NCI-H345 treated with DMSO at 0.1 percent for 48 hours (cell line): ENCODE results near the gene GINS1.
"Not testable (repeated sequence)": the region's sequence is repeated elsewhere in the genome, so short reads cannot be mapped to it uniquely, and the experiment has no call there.

Experiments used
- DNase-seq: peaks from one replicate; lab custom pipeline; 2025; ENCODE audit not compliant: unreplicated experiment; lab: John Stamatoyannopoulos, UW

The GINS1 gene

DNA sequence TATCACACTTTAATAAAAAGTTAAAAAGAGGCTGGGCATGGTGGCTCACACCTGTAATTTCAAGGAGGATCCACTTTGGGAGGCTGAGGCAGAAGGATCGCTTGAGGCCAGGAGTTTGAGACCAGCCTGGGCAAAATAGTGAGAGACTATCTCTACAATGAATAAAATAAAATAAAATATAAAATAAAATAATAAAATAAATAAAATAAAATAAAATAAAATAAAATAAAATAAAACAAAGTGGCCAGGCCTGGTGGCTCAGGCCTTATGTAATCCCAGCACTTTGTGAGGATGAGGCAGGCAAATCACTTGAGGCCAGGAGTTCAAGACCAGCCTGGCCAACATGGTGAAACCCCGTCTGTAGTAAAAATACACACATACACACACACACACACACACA, 65.8 kb downstream of the GINS1 start:
- DNase-seq: not testable (repeated sequence)

DNA sequence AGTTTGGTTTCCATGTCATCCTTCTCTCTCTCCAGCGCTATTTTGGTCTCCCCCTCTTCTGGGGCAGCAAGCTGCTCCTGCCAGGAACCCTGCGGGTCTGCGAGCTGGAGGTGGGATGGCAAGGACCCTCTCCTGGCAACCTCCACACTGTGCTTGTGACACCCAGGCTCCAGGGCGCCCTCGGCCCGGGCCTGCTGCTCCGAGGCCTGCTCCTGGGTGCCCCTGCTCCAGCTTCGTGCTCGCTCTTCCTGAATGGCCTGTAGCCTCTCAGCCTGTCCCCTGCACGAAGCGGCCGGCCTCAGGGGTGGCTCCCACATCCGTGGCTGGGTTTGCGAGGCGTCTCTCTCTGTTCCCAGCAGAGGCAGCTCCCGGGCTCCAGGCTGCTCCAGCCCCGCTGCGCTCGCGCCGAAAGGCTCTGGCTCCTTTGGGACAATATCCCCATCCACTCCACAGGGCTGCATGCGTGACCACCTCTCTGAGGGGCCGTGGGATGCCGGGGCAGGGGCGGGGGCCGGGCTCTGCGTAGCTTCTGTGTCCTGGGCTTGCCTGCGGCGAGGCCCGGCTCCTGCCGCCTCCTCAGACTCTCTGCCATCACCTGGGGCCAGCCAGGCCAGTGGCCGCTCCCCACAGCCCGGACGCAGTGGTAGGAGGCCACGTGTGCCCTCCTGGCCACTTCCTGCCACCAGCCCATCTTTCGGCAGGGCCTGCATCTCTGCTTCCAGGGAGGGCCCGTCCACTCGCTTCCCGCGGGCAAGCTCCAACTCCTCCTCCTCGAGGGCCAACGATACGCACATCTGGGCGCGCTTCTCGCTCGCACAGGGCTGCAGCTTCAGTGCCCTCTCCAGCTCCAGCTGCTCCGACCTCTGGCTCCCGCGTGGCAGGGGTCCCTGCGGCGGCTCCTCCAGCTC, 68.9 kb downstream of the GINS1 start:
- DNase-seq: no peak

DNA sequence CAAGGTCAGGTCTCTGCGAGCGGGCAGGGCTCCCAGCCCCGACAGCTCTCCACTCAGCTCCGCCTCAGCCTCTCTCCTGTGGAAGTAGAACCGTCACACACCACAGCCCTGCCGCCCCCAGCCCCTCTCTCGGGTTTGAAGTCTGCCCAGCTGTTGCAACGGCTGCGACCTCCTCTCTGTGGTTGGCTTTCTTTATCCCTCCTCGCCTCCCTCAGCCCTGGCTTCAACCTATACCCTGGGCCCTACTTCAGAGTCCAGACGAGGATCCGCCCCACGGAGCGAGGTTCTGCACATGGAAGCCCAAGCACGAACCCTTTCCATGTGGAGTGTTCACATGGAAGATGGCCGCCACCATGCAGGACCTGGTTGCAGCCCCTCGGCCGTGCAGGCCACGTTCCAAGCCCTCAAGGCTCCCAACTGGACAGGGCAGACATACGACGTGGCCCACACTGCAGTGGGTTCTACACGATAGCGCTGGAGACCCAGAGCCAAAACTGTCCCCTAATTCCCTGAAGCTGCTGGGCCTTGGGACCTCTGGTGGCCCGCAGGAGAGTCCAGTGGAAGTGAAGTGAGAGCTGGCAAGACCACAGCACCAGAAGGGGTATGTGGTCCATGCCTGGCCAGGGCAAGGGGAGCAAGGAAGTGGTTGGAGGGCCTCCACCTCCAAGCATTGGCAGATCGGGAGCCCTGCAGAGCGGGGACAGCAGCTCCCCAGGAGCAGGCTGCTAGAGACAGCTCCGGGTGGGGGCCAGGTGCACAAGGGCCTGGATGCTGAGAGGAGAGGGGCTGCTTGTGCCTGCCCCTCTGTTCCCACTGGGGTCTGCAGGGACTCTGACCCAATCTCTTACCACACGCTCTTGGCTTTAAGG, 69.8 kb downstream of the GINS1 start:
- no peak for DNase-seq

DNA sequence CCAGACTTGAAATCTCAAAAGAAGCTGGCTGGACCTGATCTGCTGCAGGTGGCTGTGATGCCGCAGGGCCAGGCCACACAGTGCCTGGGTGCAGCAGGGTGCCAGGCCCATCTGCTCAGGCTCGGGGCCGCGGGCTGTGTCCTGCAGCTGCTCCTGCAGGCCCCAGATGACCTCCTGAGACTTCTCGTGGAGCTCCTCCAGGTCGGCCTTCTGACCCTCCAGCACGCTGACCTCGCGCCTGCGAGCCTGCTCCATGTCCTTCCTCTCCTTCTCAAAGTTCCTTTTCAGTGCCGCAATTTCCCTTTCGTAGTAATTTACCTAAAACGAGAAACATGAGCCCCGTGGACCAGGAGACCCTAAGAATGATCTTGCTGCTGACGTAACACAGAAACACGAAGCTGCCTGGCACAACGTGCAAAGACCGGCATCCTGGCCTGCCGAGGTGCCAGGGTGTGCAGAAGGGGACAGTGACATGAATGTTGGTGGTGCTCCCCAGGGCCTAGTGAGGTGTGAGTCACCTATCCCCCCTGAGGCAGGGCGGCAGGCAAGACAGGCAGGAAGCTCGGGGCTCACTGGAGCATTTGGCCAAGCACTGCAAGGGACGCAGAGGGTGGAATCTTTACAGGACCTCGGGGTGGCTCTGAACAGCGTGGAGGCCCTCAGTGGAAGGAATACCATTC, 71.6 kb downstream of the GINS1 start:
- no peak for DNase-seq

- no peak for DNase-seq
Measured at GRCh38 chr20:25479638-25480037, 72.2 kb downstream of the GINS1 start.

DNA sequence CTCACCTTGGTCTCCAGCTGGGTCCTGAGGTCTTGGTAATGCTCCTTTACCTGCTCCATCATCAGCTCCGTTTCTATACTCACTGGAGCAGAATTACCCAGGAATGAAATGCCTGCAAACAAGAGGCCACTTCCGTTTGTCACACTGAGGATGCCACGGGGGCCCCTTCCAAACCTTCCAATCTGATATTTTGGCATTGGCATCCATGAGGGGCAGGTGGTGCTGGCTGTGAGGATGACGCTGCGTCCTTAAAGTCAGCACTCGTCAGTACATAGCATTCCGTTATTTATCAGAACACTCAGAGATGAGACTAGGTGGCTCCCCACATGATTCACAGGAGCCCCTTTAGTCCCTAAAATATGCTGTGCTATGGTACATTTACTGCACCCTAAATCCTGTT, 72.7 kb downstream of the GINS1 start:
- no peak for DNase-seq

DNA sequence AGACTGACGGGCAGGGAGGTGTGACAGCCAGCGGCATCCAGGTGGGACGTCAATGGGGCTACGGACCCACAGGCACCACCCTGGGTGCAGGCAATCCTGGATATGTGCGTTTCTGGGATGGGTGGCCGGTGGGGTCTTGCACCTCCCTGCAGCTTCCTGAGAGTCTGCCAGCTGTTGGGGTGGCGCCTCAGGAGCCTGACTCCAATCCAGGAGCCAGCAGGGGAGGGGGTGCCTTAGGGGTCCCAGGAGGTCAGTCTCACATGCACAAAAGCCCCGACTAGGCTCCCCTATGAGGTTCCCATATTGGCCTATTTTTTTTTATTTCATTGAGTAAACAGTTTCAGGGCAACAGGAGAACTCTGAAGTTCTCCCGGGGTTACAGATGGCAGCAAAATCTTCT, 73.3 kb downstream of the GINS1 start:
- no peak for DNase-seq

- DNase-seq: no peak
Measured at GRCh38 chr20:25481235-25481917, 73.9 kb downstream of the GINS1 start.

DNA sequence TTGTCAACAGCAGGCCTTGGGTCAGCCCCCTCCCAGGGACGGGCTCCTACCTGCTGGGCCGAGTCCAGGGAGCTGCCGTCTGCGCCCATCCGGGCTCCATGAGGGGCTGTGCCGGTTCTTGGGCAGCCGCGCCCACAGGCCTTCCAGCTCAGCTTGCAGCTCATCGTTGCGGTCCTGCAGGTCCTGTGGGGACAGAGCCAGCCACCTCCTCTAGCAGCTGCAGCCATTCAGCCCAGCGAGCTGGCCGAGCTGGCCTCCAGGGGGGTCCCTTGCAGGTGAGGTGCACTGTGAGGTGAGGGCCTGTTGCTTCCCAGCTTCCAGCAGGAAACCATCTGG, 74.4 kb downstream of the GINS1 start:
- DNase-seq: no peak

- no peak for DNase-seq
Measured at GRCh38 chr20:25483431-25484132, 76.1 kb downstream of the GINS1 start.

DNA sequence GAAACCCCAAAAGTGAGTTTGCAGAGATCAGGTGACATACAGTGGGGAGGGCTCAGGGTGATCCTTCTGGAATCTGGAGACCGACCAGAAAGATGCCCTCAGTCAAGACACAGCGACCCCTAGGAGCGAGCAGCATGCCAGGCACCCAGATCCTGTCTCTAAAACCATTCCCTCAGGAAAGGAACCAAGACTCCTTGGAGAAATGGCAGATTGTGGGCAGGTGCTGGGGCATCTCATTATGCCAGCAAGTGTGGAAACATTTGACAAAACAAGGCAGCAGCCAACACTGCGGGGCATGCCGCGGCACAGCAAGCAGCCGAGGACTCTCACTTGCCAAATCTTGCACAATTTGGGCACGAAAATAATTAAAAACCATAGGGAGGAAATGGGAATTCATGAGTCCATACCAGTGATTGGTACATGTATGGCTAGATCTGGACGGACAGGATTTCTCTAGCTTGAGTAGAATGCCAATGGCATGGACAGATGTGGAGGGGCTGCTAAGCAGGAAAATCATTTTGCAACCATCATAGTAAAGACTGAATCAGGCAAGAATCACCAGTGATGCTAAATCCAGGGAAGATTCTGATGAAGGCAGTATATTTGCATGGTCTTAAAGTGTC, 76.9 kb downstream of the GINS1 start:
- no peak for DNase-seq

- no peak for DNase-seq
Measured at GRCh38 chr20:25484911-25485511, 77.5 kb downstream of the GINS1 start.

DNA sequence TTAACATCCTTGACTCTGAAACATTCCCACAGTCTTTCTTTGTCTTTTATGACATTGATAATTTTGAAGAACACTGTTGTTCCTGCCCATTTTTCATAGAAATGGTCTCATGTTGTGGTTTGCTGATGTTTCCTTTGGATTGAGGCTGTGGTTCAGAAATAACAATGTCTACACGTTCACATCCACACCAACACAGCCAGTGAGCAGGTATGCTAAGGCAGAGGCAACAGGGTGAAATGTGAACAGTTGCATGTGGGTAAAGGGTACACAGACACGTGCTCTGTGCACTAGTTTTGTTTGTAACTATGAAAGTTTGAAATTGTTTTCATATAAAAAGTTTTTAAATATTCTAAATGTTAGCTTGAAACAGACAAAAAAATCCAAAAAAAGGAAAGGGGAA, 78.4 kb downstream of the GINS1 start:
- no peak for DNase-seq

DNA sequence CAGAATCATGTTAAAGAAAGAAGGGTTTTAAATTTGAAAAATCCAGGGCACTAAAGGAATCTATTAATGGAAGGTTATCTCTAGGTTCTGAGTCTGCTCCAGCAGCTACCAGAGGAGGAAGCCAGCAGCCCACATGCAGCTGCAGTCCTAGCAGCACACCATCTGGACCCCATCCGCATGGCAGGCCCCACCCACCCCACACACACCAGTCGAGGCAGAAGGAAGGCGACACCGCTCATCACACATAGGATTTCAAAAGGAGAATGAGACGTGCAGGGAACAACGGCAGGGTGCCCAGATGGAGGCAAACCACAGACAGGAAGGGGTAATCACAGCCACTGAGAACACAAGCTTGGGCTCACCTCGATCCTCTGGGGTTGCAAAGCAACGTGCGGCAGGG, 78.9 kb downstream of the GINS1 start:
- no peak for DNase-seq

DNA sequence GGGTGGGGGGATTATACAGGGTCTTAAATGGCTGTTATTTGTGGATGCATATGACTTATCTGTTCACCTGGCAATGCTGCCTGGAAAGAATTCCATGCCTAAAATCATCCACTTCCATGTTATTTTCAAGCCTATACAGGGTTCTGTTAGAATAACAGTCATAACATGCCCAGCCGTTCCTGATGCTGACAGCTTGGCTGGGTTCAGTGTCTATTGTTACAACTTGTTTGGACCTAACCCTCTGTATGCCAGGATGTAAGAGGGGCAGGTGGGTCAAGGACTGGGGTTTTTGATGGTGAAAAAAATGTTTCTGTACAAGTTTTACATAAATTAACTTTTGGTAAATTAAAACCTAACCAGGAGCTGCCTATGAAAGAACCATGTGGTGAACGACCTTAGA, 79.8 kb downstream of the GINS1 start:
- DNase-seq: no peak

DNA sequence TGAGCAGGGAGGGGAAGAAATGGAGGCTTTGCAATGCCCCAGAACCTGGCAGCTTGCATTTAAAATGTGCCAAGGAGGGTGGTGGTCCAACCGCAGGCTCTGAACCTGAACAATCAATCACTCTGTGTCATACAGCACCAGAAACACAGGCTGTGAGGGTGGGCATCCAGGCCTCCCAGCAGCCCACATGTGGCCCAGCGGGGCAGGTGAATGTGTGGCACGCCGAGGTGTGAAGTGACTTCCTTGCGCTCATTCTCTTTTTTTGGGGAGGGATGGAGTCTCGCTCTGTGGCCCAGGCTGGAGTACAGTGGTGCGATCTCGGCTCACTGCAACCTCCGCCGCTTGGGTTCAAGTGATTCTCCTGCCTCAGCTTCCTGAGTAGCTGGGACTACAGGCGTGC, 80.5 kb downstream of the GINS1 start:
- no peak for DNase-seq

- DNase-seq: no peak
Measured at GRCh38 chr20:25489221-25489871, 81.9 kb downstream of the GINS1 start.

DNA sequence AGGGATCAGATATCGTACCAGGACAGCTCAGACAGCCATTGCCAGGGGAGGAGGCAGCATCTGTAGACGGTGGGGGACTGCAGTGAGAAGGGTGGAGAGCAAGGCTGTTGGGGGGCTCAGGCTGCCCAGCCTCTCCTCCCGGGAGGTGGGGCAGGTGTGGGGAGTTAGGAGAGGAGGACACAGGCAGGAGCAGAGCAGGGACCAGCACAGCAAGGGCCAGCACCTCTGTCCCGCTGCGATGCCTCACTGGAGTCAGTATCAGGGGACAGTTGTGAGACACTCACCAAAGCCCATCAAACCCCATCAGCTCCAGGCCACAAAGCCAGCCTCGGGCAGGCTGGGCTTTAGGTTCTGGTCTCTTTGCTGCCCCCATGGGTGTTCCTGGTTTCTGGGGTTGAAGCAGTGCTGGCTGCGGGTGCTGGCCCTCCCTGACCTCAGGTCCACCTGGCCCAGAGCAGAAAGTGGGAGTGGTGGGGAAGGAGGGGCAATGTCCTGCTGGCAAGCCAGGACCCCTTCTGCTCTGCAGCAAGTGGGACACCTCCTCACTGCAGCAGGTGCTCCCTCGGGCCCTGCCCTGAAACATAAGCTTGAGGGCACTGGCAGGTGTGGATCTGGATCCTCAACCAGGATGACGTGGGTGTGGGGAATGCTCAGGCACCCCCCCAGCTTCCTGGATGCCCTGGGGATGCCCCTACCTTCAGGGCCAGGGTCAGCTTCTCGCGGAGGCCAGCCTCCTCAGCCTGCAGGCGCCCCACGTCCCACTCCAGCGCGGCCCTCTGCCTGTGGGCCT, 83.4 kb downstream of the GINS1 start:
- no peak for DNase-seq
